HCT116 (cell line): ENCODE measurements around the gene PLCD1. TPM values are rescaled to one million over a fixed set of nuclear protein-coding genes. Genes with fewer than 3 reads are reported as not detected.

Experiments
- ATAC-seq: fragments of 200-7000 bp; cut with Tn5 transposase; 2 replicates; pipeline ENCODE4 v1.9.1; 2020; ENCODE audit warnings: mild to moderate bottlenecking, moderate library complexity
- BruUV-seq: library from RNA; stranded (reverse); fragments of 400-500 nt; replicated peaks from 2 replicates; lab custom pipeline; 2021; lab: Mats Ljungman, UMichigan
- CTCF ChIA-PET: fragments of 300-600 bp; sonication (Branson Sonifier 250); formaldehyde crosslinking; loops from one replicate; lab custom pipeline; 2021; ENCODE audit warnings: antibody characterized with exemption; lab: Charles Lee
- POLR2A ChIA-PET: fragments of 300-600, 350-600 bp; sonication (Branson Sonifier 250); formaldehyde crosslinking; loops from one replicate; lab custom pipeline; 2021; ENCODE audit warnings: antibody characterized with exemption; lab: Charles Lee
- RAD21 ChIA-PET, 2 experiments: fragments of 300-600 bp; sonication (Branson Sonifier 250); formaldehyde crosslinking; loops; one replicate each; lab custom pipeline; 2023; ENCODE audit warnings: low total read pairs in 2 of 2; ENCODE audit not compliant: uncharacterized antibody in 2 of 2, unreplicated experiment in 2 of 2, low non-redundant PET in 1 of 2; lab: Charles Lee
- DNase-seq: peaks from one replicate; pipeline ENCODE4 v3.0.0-alpha.2; 2010; ENCODE audit warnings: low read depth, low spot score
- H2AFZ ChIP-seq: fragments of 200-600 bp; shearing (Covaris generic), sonication (generic); 2 replicates; pipeline ENCODE4 v1.6.1; 2017; ENCODE audit warnings: low read depth, mixed run types, mixed read lengths, antibody characterized with exemption, low read length; ENCODE audit not compliant: poor library complexity, severe bottlenecking
- H3K27ac ChIP-seq: 2 replicates; pipeline ENCODE4 v1.5.1; 2012; ENCODE audit warnings: low read depth, low read length
- H3K27me3 ChIP-seq: fragments of 200-600 bp; sonication (generic); 2 replicates; pipeline ENCODE4 v1.6.1; 2016; ENCODE audit warnings: mixed run types, low read length, mixed read lengths; ENCODE audit not compliant: insufficient read depth
- H3K36me3 ChIP-seq, 2 experiments: fragments of 200-500 bp in 1 of 2; fragments of 200-600 bp in 1 of 2; sonication (Bioruptor generic) in 1 of 2; sonication (generic) in 1 of 2; 2 replicates each; pipeline versions ENCODE4 v1.5.1 to v1.6.1; 2014 to 2016; ENCODE audit warnings: low read length in 2 of 2, inconsistent platforms in 1 of 2, mixed read lengths in 1 of 2, mixed run types in 1 of 2; ENCODE audit not compliant: insufficient read depth in 2 of 2, control insufficient read depth in 1 of 2
- H3K4me1 ChIP-seq, 2 experiments: fragments of 200-600 bp in 1 of 2; sonication (generic) in 1 of 2; 2 replicates each; pipeline versions ENCODE4 v1.5.1 to v1.6.1; 2012 to 2017; ENCODE audit warnings: low read length in 2 of 2, inconsistent platforms in 1 of 2, mild to moderate bottlenecking in 1 of 2, mixed read lengths in 1 of 2, mixed run types in 1 of 2, moderate library complexity in 1 of 2; ENCODE audit not compliant: insufficient read depth in 2 of 2, control insufficient read depth in 1 of 2
- H3K4me2 ChIP-seq: fragments of 200-600 bp; sonication (generic); 2 replicates; pipeline ENCODE4 v1.6.1; 2017; ENCODE audit warnings: mixed run types, low read length, mixed read lengths
- H3K4me3 ChIP-seq, 2 experiments: fragments of 200-600 bp in 1 of 2; sonication (generic) in 1 of 2; replicated peaks in 1 of 2; 2 replicates each; pipeline ENCODE4 v1.5.1; 2011 to 2016; ENCODE audit warnings: low read length in 2 of 2, control low read depth in 1 of 2, low read depth in 1 of 2, mild to moderate bottlenecking in 1 of 2, mixed read lengths in 1 of 2, mixed run types in 1 of 2
- H3K79me2 ChIP-seq: fragments of 200-600 bp; sonication (generic); 2 replicates; pipeline ENCODE4 v1.6.1; 2017; ENCODE audit warnings: mild to moderate bottlenecking, mixed run types, low read length, moderate library complexity, mixed read lengths; ENCODE audit not compliant: insufficient read depth
- H3K9ac ChIP-seq: fragments of 200-600 bp; sonication (generic); 2 replicates; pipeline ENCODE4 v1.6.1; 2016; ENCODE audit warnings: low read length, mixed read lengths
- H3K9me2 ChIP-seq: fragments of 200-600 bp; sonication (generic), shearing (Covaris generic); 2 replicates; pipeline ENCODE4 v1.6.1; 2017; ENCODE audit warnings: mixed run types, mild to moderate bottlenecking, moderate library complexity; ENCODE audit not compliant: insufficient read depth
- H3K9me3 ChIP-seq, 2 experiments: fragments of 200-500 bp in 1 of 2; fragments of 200-600 bp in 1 of 2; sonication (Bioruptor generic) in 1 of 2; sonication (generic) in 1 of 2; 2 replicates each; pipeline ENCODE4 v1.6.1; 2014 to 2017; ENCODE audit warnings: low read length in 2 of 2, mixed read lengths in 2 of 2, inconsistent platforms in 1 of 2, low read depth in 1 of 2, mild to moderate bottlenecking in 1 of 2, mixed run types in 1 of 2, moderate library complexity in 1 of 2; ENCODE audit not compliant: control insufficient read depth in 1 of 2, insufficient read depth in 1 of 2
- H4K20me1 ChIP-seq: fragments of 200-600 bp; sonication (generic), shearing (Covaris generic); 2 replicates; pipeline ENCODE4 v1.6.1; 2017; ENCODE audit warnings: mixed run types, mild to moderate bottlenecking, moderate library complexity; ENCODE audit not compliant: insufficient read depth
- CBX3 ChIP-seq: IDR thresholded peaks from 2 replicates; pipeline ENCODE4 v1.6.1; 2012; ENCODE audit warnings: low read depth
- CEBPB ChIP-seq: IDR thresholded peaks from 2 replicates; pipeline ENCODE4 v1.6.1; 2012; ENCODE audit warnings: low read depth
- ELF1 ChIP-seq: IDR thresholded peaks from 2 replicates; pipeline ENCODE4 v1.6.1; 2012; ENCODE audit warnings: low read depth, borderline replicate concordance
- EZH2phosphoT487 ChIP-seq: fragments of 200-600 bp; IDR thresholded peaks from 2 replicates; pipeline ENCODE4 v1.6.1; 2018; ENCODE audit warnings: antibody characterized with exemption, borderline replicate concordance
- FOSL1 ChIP-seq: IDR thresholded peaks from 2 replicates; pipeline ENCODE4 v1.6.1; 2012; ENCODE audit warnings: low read depth
- JUND ChIP-seq: IDR thresholded peaks from 2 replicates; pipeline ENCODE4 v1.6.1; 2012
- POLR2A ChIP-seq: IDR thresholded peaks from 2 replicates; pipeline ENCODE4 v1.7.0; 2011; ENCODE audit warnings: borderline replicate concordance; ENCODE audit not compliant: insufficient read depth, insufficient read length; ENCODE audit errors: extremely low read depth
- POLR2AphosphoS5 ChIP-seq: IDR thresholded peaks from 2 replicates; pipeline ENCODE4 v1.6.1; 2011; ENCODE audit warnings: mild to moderate bottlenecking, low read depth, low read length, moderate library complexity
- RAD21 ChIP-seq: IDR thresholded peaks from 2 replicates; pipeline ENCODE4 v1.6.1; 2012; ENCODE audit warnings: low read depth, mild to moderate bottlenecking
- SIN3A ChIP-seq: IDR thresholded peaks from 2 replicates; pipeline ENCODE4 v1.6.1; 2012; ENCODE audit warnings: low read depth
- SP1 ChIP-seq: IDR thresholded peaks from 2 replicates; pipeline ENCODE4 v1.6.1; 2012; ENCODE audit warnings: low read depth
- YY1 ChIP-seq: IDR thresholded peaks from 2 replicates; pipeline ENCODE4 v1.6.1; 2011; ENCODE audit warnings: low read length, low read depth, moderate library complexity, mild to moderate bottlenecking; ENCODE audit not compliant: insufficient replicate concordance; ENCODE audit errors: extremely low read depth
- intact Hi-C: fragments of 100-400 bp; cut with micrococcal nuclease; formaldehyde crosslinking; loops from 2 replicates; pipeline ENCODE4 v1.10.0; 2022
- total RNA-seq: library from RNA; stranded (reverse); gene quantifications from one replicate; pipeline ENCODE4 v1.2.1, GENCODE V29; 2021; ENCODE audit not compliant: unreplicated experiment
- TF ChIP-seq, protein P1 (sequence below): IDR thresholded peaks from 2 replicates; pipeline ENCODE4 v1.6.1; 2012
- TF ChIP-seq, protein P2 (sequence below): IDR thresholded peaks from 2 replicates; pipeline ENCODE4 v1.6.1; 2012
- TF ChIP-seq, protein P3 (sequence below): IDR thresholded peaks from 2 replicates; pipeline ENCODE4 v1.6.1; 2011; ENCODE audit warnings: mild to moderate bottlenecking, low read length, moderate library complexity; ENCODE audit not compliant: insufficient replicate concordance; ENCODE audit errors: extremely low read depth
- TF ChIP-seq, protein P4 (sequence below), 3 experiments: fragments of 200-600 bp in 1 of 3; sonication (generic) in 1 of 3; IDR thresholded peaks in 2 of 3; conservative IDR thresholded peaks in 1 of 3; 2 replicates each; pipeline ENCODE4 v1.5.1; 2012 to 2017; ENCODE audit warnings: low read depth in 2 of 3, low read length in 2 of 3, antibody characterized with exemption in 1 of 3, borderline replicate concordance in 1 of 3, control low read depth in 1 of 3, mild to moderate bottlenecking in 1 of 3, mixed read lengths in 1 of 3, mixed run types in 1 of 3, moderate library complexity in 1 of 3; ENCODE audit not compliant: insufficient read depth in 1 of 3

PLCD1 gene
- total RNA-seq, 1 experiment from 2014 or later = 15.9 TPM

DNA sequence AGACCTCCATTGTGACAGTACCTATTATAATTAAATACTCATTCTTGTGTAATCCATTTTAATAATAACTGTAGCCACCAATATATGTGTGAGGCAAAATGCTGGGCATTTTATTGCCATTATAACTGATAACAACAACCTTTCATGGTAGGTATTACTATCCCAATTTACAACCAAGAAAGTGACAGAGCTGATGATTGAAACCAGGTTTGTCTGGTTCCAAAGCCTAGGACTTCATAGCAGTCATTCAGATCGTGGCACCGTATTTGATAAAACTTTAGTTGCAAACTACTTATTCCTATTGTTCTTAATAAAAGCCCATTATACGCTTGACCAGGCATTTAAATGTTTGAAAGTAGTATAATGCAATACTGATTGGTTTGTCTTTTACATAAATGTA, 65.3 kb downstream of the PLCD1 start:
- ChIA-PET CTCF (interaction anchor here (2.9 to 4.3 kb wide), 2 partner anchors 10 to 110 kb away, joined by 9 to 72 read pairs; no protein-coding TSS in a partner anchor), POLR2A (no interaction called here), RAD21 (no interaction called here)
- intact Hi-C loops = no loop called here
- ATAC-seq (no peak), DNase-seq (no peak)
- H2AFZ ChIP-seq = no peak overlapping the region
- no peaks in the 10 kb centered on the region for H3K36me3 ChIP-seq
- H3K27ac ChIP-seq = no peak overlapping the region
- no peaks in the 10 kb centered on the region for H3K79me2 ChIP-seq
- H4K20me1 ChIP-seq = 0 out of 2 replicates have a peak, but pooled peaks cover 5% of the 10 kb centered on the region
- no peak overlapping the region for H3K9ac ChIP-seq
- no peaks in the 10 kb centered on the region for H3K27me3 ChIP-seq
- no peaks in the 10 kb centered on the region for H3K9me3 ChIP-seq
- TF ChIP-seq CEBPB = no peak
- no peak for TF ChIP-seq EZH2phosphoT487
- no peak for TF ChIP-seq FOSL1
- TF ChIP-seq SP1 = no peak
- no peak for TF ChIP-seq RAD21
- TF ChIP-seq JUND = no peak
- no peak overlapping the region for H3K4me3 ChIP-seq
- BruUV-seq = no TSS peak
- H3K9me2 ChIP-seq = no peaks in the 10 kb centered on the region
- H3K4me2 ChIP-seq = no peak overlapping the region
- H3K4me1 ChIP-seq = no peaks in the 10 kb centered on the region

DNA sequence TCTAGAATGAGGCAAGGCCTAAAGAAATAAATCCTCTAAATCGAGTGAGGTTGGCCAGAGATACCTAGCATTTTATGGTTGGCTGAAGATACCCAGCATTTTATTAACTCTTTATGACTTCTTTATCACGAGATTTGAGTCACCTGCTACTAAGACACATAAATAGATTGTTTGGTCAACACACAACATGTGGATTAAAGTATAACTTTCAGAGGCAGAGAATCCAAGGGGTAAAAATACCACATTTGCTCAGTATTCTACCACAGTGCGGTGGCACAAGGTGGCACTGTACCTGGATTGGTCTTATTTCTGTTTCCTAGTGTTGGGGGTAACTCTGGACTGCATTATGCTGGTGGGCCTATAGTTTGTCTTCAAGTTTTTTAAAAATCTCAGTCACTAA, 65.8 kb downstream of the PLCD1 start:
- H3K9ac ChIP-seq = no peak overlapping the region
- ChIA-PET CTCF (interaction anchor here (2.9 kb wide), 1 partner anchor 11 kb away, joined by 9 read pairs; no protein-coding TSS in a partner anchor), POLR2A (no interaction called here), RAD21 (no interaction called here)
- ATAC-seq (no peak), DNase-seq (no peak)
- H3K27me3 ChIP-seq = no peaks in the 10 kb centered on the region
- TF ChIP-seq SP1 (no peak), YY1 (no peak), RAD21 (no peak), POLR2AphosphoS5 (no peak), JUND (no peak), EZH2phosphoT487 (no peak), POLR2A (no peak), SIN3A (no peak), ELF1 (no peak), CBX3 (no peak), CEBPB (no peak)
- TF ChIP-seq, protein P1, sequence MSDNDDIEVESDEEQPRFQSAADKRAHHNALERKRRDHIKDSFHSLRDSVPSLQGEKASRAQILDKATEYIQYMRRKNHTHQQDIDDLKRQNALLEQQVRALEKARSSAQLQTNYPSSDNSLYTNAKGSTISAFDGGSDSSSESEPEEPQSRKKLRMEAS = no peak
- TF ChIP-seq, protein P2, sequence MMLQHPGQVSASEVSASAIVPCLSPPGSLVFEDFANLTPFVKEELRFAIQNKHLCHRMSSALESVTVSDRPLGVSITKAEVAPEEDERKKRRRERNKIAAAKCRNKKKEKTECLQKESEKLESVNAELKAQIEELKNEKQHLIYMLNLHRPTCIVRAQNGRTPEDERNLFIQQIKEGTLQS = no peak
- TF ChIP-seq, protein P3, sequence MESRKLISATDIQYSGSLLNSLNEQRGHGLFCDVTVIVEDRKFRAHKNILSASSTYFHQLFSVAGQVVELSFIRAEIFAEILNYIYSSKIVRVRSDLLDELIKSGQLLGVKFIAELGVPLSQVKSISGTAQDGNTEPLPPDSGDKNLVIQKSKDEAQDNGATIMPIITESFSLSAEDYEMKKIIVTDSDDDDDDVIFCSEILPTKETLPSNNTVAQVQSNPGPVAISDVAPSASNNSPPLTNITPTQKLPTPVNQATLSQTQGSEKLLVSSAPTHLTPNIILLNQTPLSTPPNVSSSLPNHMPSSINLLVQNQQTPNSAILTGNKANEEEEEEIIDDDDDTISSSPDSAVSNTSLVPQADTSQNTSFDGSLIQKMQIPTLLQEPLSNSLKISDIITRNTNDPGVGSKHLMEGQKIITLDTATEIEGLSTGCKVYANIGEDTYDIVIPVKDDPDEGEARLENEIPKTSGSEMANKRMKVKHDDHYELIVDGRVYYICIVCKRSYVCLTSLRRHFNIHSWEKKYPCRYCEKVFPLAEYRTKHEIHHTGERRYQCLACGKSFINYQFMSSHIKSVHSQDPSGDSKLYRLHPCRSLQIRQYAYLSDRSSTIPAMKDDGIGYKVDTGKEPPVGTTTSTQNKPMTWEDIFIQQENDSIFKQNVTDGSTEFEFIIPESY = no peak
- TF ChIP-seq, protein P4, sequence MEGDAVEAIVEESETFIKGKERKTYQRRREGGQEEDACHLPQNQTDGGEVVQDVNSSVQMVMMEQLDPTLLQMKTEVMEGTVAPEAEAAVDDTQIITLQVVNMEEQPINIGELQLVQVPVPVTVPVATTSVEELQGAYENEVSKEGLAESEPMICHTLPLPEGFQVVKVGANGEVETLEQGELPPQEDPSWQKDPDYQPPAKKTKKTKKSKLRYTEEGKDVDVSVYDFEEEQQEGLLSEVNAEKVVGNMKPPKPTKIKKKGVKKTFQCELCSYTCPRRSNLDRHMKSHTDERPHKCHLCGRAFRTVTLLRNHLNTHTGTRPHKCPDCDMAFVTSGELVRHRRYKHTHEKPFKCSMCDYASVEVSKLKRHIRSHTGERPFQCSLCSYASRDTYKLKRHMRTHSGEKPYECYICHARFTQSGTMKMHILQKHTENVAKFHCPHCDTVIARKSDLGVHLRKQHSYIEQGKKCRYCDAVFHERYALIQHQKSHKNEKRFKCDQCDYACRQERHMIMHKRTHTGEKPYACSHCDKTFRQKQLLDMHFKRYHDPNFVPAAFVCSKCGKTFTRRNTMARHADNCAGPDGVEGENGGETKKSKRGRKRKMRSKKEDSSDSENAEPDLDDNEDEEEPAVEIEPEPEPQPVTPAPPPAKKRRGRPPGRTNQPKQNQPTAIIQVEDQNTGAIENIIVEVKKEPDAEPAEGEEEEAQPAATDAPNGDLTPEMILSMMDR (IDR thresholded peaks at IDR 0.05 in 2 of 3, conservative IDR thresholded peaks at IDR 0.05 in 1 of 3; ENCODE audit: borderline replicate concordance in 1 of 3, insufficient read depth in 1 of 3, low read depth in 2 of 3, low read length in 2 of 3) = no peak
- H3K9me2 ChIP-seq = no peaks in the 10 kb centered on the region
- H3K4me1 ChIP-seq = no peaks in the 10 kb centered on the region
- no peak overlapping the region for H2AFZ ChIP-seq
- no peak overlapping the region for H3K4me2 ChIP-seq
- BruUV-seq = no TSS peak
- H3K4me3 ChIP-seq = no peak overlapping the region
- intact Hi-C loops = no loop called here
- 0 out of 2 replicates have a peak, but pooled peaks cover 5% of the 10 kb centered on the region for H4K20me1 ChIP-seq
- H3K36me3 ChIP-seq = no peaks in the 10 kb centered on the region
- H3K27ac ChIP-seq = no peak overlapping the region
- H3K9me3 ChIP-seq = no peaks in the 10 kb centered on the region
- no peaks in the 10 kb centered on the region for H3K79me2 ChIP-seq
